Peyer's patch (tissue), 4 donors: Measurements from ENCODE around the gene PCDHA4.

Experiments
- CTCF ChIP-seq, 6 experiments: fragments of 450-650 bp in 4 of 6; fragments of 200-600 bp in 2 of 6; sonication (generic) in 1 of 6; IDR thresholded peaks; one replicate each; pipeline ENCODE4 v1.5.1; 2017 to 2019; ENCODE audit warnings: antibody characterized with exemption in 6 of 6, mild to moderate bottlenecking in 3 of 6, moderate library complexity in 1 of 6
- POLR2A ChIP-seq, 2 donors: fragments of 450-650 bp; IDR thresholded peaks; one replicate each; pipeline ENCODE4 v1.5.1; 2017; ENCODE audit warnings: antibody characterized with exemption in 2 of 2, mild to moderate bottlenecking in 2 of 2, moderate library complexity in 2 of 2

GRCh38 chr5:140857987-140858240 is 51.0 kb downstream of the PCDHA4 start:
- TF ChIP-seq CTCF (IDR thresholded peaks at IDR 0.05) (no peak), POLR2A (IDR thresholded peaks at IDR 0.05) (no peak)
